Bronchial epithelial cell (primary cell): ENCODE measurements around the gene PKDREJ. TPM values are rescaled to one million over a fixed set of nuclear protein-coding genes. Genes with fewer than 3 reads are reported as not detected.
A peak's percentile ranks its signal among the peaks of the same experiment; 100 is the strongest.

ENCODE experiments used
- DNase-seq: peaks from one replicate; pipeline ENCODE4 v3.0.0-alpha.2; 2010; ENCODE audit warnings: low read depth
- FAIRE-seq: peaks from 2 replicates; lab custom pipeline; 2011; peaks lifted over from hg19 to GRCh38; lab: Jason Lieb, UNC
- H3K27me3 ChIP-seq: 2 replicates; pipeline ENCODE4 v1.5.1; 2011; ENCODE audit warnings: low read length; ENCODE audit not compliant: control insufficient read depth, insufficient read depth
- H3K36me3 ChIP-seq: 2 replicates; pipeline ENCODE4 v1.5.1; 2011; ENCODE audit warnings: low read length; ENCODE audit not compliant: control insufficient read depth, insufficient read depth
- H3K4me3 ChIP-seq: 2 replicates; pipeline ENCODE4 v1.5.1; 2011; ENCODE audit warnings: mild to moderate bottlenecking, low read depth, low read length, control low read depth
- CTCF ChIP-seq: IDR thresholded peaks from 2 replicates; pipeline ENCODE4 v1.5.1; 2011; ENCODE audit warnings: mild to moderate bottlenecking, moderate library complexity, low read length, control low read depth, inconsistent platforms; ENCODE audit not compliant: insufficient read depth, severe bottlenecking
- total RNA-seq: library from RNA; depleted of rRNA; stranded (reverse); fragments of >200 nt; gene quantifications from 2 replicates; pipeline ENCODE4 v1.2.1, GENCODE V29; 2014

The PKDREJ gene
- total RNA-seq, 1 donor from 2014 or later: not detected

- no peaks in the 10 kb centered on the region for H3K27me3 ChIP-seq
- H3K36me3 ChIP-seq: no peaks in the 10 kb centered on the region
- TF ChIP-seq CTCF: no peak
- no peak for FAIRE-seq
- H3K4me3 ChIP-seq: peak overlapping the region; percentile 79
- no peak for DNase-seq
These were observed 11.9 kb downstream of the PKDREJ start for GRCh38 chr22:46251266-46251665.

GRCh38 chr22:46250783-46251125, 12.4 kb downstream of the PKDREJ start:
- DNase-seq (no peak), FAIRE-seq (no peak)
- TF ChIP-seq CTCF: no peak
- Histone ChIP-seq H3K4me3 (peak overlapping the region; percentile 79), H3K27me3 (no peaks in the 10 kb centered on the region), H3K36me3 (no peaks in the 10 kb centered on the region)

DNA sequence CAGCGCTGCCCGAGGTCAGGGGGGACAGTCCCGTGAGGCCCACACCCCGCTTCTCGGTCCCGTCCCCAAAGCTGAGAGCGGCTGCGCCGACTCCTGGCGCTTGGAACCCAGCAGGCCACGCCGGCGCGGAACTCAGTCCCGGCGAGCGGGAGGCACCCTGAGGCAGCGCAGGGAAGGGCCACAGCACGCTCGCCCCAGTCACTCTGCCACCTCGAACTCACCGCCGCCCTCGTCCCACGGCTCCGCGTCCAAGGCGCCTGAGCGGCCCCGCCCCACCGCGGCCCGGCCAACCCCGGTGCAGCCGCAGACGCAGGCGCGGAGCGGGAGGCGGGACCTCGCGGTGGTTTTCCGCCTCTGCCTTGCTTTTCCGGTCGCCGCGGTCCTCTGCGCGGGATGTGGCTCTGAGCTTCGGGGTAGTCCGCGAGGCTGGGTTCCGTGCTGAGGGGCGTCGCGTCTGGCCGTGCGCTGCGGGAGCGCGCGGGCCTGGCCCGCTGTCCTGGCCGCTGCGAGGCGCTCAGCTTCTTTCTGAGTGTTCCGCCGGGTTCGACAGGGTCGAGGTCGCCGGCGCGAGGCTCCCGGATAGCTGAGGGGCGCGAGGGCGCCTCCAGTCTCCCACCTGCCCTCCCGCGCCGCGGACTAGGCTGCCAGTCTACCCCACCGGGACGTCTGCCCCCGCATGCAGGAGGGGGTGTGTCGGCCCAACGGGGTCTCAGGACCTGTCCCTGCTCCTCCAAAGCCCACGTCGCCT, 12.9 kb downstream of the PKDREJ start, which contains the start of gene CDPF1:
CDPF1 (minus strand) TSS at position 259 of the 748 bp plus-strand sequence. CDS start 2,009 bp downstream, outside the sequence.
- H3K36me3 ChIP-seq: no peaks in the 10 kb centered on the region
- TF ChIP-seq CTCF: no peak
- DNase-seq: peak; percentile 74
- H3K27me3 ChIP-seq: no peaks in the 10 kb centered on the region
- no peak for FAIRE-seq
- H3K4me3 ChIP-seq: peak within 1 kb of the TSS; percentile 79

GRCh38 chr22:46247443-46247975, 15.6 kb downstream of the PKDREJ start:
- FAIRE-seq (no peak), DNase-seq (no peak)
- Histone ChIP-seq H3K27me3 (no peaks in the 10 kb centered on the region), H3K4me3 (no peak overlapping the region), H3K36me3 (no peaks in the 10 kb centered on the region)
- no peak for TF ChIP-seq CTCF

GRCh38 chr22:46246178-46246577, 17.0 kb downstream of the PKDREJ start:
- no peak for FAIRE-seq
- no peaks in the 10 kb centered on the region for H3K36me3 ChIP-seq
- DNase-seq: no peak
- H3K27me3 ChIP-seq: no peaks in the 10 kb centered on the region
- no peak for TF ChIP-seq CTCF
- H3K4me3 ChIP-seq: no peak overlapping the region

DNA sequence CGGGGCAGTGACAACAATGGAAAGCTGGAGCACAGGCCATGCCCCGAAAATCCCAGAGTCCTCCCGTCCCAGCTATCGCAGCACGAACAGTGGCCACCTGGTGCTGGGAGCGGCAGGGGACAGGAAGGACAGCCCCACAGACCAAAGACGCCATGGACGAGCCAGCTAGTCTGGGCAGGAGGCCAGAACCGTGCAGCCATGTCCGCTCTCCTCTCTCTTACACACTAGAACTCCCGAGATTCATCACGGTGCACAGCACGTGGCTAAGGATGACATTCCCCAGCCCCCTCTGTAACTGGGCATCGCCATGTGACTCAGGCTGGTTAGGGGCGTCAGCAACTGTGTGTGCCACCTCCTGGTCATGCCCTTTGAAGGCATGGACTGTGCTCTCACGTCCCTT, 17.6 kb downstream of the PKDREJ start:
- DNase-seq: no peak
- no peak overlapping the region for H3K4me3 ChIP-seq
- FAIRE-seq: no peak

More for the DNA sequence above, 17.6 kb downstream of the PKDREJ start:
- Histone ChIP-seq H3K27me3 (no peaks in the 10 kb centered on the region), H3K36me3 (no peaks in the 10 kb centered on the region)
- TF ChIP-seq CTCF: no peak
